Thoracic aorta (tissue), 2 donors: Measurements from ENCODE around the gene PEPD. TPM values are rescaled to one million over a fixed set of nuclear protein-coding genes. Genes with fewer than 3 reads are reported as not detected.
"Not testable (repeated sequence)": the region's sequence is repeated elsewhere in the genome, so short reads cannot be mapped to it uniquely, and the experiment has no call there.

Experiments used
- ATAC-seq: fragments of 150-250 bp; one replicate; pipeline ENCODE4 v1.8.0; 2017; ENCODE audit warnings: low read depth; ENCODE audit not compliant: insufficient number of reproducible peaks, low FRiP score
- DNase-seq: peaks from one replicate; pipeline ENCODE4 v3.0.0-alpha.2; 2020; ENCODE audit warnings: low spot score
- H3K27ac ChIP-seq, 2 donors: fragments of 200-600 bp; sonication (generic); 1 replicate in 1 of 2; 2 replicates in 1 of 2; pipeline ENCODE4 v1.5.1; 2016; ENCODE audit warnings: mild to moderate bottlenecking in 2 of 2, moderate library complexity in 2 of 2
- H3K27me3 ChIP-seq: fragments of 200-600 bp; sonication (generic); replicated peaks from 2 replicates; pipeline ENCODE4 v1.6.0; 2016; ENCODE audit warnings: mild to moderate bottlenecking; ENCODE audit not compliant: insufficient read depth
- H3K36me3 ChIP-seq: fragments of 200-600 bp; sonication (generic); one replicate; pipeline ENCODE4 v1.5.1; 2016
- H3K4me1 ChIP-seq, 2 donors: fragments of 200-600 bp; sonication (generic); 1 replicate in 1 of 2; 2 replicates in 1 of 2; pipeline versions ENCODE4 v1.5.1 to v1.6.0; 2016; ENCODE audit warnings: low read depth in 2 of 2, mild to moderate bottlenecking in 1 of 2; ENCODE audit not compliant: control insufficient read depth in 1 of 2
- H3K4me3 ChIP-seq: fragments of 200-600 bp; sonication (generic); 2 replicates; pipeline ENCODE4 v1.5.1; 2016; ENCODE audit warnings: mild to moderate bottlenecking
- H3K9me3 ChIP-seq: fragments of 200-600 bp; sonication (generic); 2 replicates; pipeline ENCODE4 v1.5.1; 2016
- total RNA-seq, 2 donors: library from RNA; depleted of rRNA; stranded (reverse); fragments of >200 nt; gene quantifications; one replicate each; pipeline versions ENCODE4 v1.1.0 to v1.2.3, GENCODE V29; 2016
- TF ChIP-seq, protein P1 (sequence below): fragments of 200-600 bp; sonication (generic); IDR thresholded peaks from one replicate; pipeline ENCODE4 v1.5.1; 2019; ENCODE audit warnings: antibody characterized with exemption

The PEPD gene
- total RNA-seq, 2 donors from 2014 or later, result 48.7 to 70.9 TPM

- ATAC-seq (no peak), DNase-seq (no peak)
- Histone ChIP-seq H3K36me3 (no peaks in the 10 kb centered on the region), H3K27me3 (no peaks in the 10 kb centered on the region), H3K4me3 (no peak overlapping the region), H3K9me3 (no peaks in the 10 kb centered on the region), H3K4me1 (no peaks in the 10 kb centered on the region), H3K27ac (no peak overlapping the region)
- TF ChIP-seq, protein P1, sequence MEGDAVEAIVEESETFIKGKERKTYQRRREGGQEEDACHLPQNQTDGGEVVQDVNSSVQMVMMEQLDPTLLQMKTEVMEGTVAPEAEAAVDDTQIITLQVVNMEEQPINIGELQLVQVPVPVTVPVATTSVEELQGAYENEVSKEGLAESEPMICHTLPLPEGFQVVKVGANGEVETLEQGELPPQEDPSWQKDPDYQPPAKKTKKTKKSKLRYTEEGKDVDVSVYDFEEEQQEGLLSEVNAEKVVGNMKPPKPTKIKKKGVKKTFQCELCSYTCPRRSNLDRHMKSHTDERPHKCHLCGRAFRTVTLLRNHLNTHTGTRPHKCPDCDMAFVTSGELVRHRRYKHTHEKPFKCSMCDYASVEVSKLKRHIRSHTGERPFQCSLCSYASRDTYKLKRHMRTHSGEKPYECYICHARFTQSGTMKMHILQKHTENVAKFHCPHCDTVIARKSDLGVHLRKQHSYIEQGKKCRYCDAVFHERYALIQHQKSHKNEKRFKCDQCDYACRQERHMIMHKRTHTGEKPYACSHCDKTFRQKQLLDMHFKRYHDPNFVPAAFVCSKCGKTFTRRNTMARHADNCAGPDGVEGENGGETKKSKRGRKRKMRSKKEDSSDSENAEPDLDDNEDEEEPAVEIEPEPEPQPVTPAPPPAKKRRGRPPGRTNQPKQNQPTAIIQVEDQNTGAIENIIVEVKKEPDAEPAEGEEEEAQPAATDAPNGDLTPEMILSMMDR, result no peak
These were observed 35.6 kb upstream of the PEPD start for GRCh38 chr19:33557196-33557595.

DNA sequence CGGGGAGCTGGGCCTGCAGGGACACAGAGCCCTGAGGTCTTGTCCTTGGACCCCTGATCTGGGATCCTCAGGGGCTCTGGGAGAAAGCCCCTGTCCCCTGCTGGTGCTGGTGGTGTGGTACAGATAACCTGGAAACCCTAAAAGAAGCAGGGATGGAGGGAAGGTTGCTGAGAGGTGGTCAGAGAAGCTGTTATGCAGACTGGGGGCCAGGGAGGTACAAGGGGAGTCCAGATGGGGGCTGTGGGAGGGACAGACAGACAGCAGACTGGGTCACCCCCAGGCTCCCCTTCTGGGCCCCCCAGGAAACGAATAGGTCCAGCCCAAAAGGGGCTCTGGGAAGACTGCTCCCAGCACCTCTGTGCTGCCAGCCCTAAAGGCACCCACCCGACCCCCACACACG, 34.7 kb upstream of the PEPD start:
- DNase-seq, result no peak

DNA sequence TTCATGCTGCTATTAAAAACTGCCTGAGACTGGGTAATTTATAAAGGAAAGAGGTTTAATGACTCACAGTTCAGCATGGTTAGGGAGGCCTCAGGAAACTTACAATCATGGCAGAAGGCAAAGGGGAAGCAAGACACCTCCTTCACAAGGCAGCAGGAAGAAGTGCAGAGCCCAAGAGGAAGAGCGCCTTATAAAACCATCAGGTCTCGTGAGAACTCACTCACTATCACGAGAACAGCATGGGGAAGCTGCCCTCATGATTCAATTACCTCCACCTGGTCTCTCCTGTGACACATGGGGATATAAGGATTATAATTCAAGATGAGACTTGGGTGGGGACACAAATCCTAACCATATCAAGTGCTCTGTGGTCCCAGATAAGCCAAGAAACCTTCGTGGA, 34.1 kb upstream of the PEPD start:
- not testable (repeated sequence) for H3K9me3 ChIP-seq, H3K4me1 ChIP-seq, H3K27ac ChIP-seq, H3K4me3 ChIP-seq, ATAC-seq, DNase-seq, H3K27me3 ChIP-seq, H3K36me3 ChIP-seq

More for the DNA sequence above, 34.7 kb upstream of the PEPD start:
- H3K27me3 ChIP-seq, result no peaks in the 10 kb centered on the region
- no peak overlapping the region for H3K4me3 ChIP-seq
- H3K4me1 ChIP-seq, result no peaks in the 10 kb centered on the region
- TF ChIP-seq, protein P1, result no peak
- H3K9me3 ChIP-seq, result no peaks in the 10 kb centered on the region
- H3K36me3 ChIP-seq, result no peaks in the 10 kb centered on the region
- no peak for ATAC-seq
- no peak overlapping the region for H3K27ac ChIP-seq

DNA sequence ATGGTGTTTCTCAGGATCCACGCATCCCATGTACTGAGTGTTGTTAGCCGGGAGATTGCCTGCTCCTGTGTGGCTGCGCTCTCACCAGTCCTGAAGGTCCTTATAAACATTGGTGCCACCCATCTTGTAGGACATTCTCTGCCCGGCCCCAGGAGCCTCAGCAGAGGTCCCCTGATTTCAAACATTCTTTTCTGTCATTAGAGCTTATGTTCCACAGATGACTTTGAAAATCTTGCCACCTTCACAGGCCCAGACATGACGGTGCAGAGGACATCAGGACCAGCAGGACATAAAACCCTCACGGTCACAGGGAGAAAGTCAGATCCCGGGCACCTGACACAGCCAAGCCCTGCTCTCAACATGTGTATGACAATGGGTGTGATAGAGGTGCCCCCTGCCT, 33.2 kb upstream of the PEPD start:
- Histone ChIP-seq H3K4me3 (no peak overlapping the region), H3K4me1 (no peaks in the 10 kb centered on the region), H3K27me3 (no peaks in the 10 kb centered on the region), H3K9me3 (no peaks in the 10 kb centered on the region), H3K27ac (no peak overlapping the region), H3K36me3 (no peaks in the 10 kb centered on the region)
- ATAC-seq (no peak), DNase-seq (no peak)
- TF ChIP-seq, protein P1, result no peak

DNA sequence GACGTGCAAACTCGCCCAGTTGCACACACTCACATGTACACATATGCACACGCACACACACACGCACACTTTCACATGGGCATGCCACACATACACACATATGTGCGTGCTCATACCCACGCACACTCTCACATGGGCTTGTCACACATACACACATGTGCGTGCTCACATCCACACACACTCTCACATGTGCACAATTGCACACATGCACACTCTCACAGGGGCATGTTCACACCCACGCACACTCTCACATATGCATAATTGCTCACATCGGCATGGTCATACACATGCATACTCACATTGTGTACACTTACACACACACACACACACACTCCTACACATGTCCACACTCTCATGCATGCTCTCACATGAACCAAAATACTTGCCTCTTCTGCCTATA, 32.8 kb upstream of the PEPD start:
- TF ChIP-seq, protein P1, result no peak
- DNase-seq, result no peak

GRCh38 chr19:33553530-33554310, 32.1 kb upstream of the PEPD start:
- Histone ChIP-seq H3K36me3 (no peaks in the 10 kb centered on the region), H3K9me3 (no peaks in the 10 kb centered on the region), H3K4me1 (no peaks in the 10 kb centered on the region), H3K27me3 (no peaks in the 10 kb centered on the region), H3K27ac (no peak overlapping the region), H3K4me3 (no peak overlapping the region)
- ATAC-seq, result no peak
- DNase-seq, result no peak
- TF ChIP-seq, protein P1, result no peak

More for the DNA sequence above, 32.8 kb upstream of the PEPD start:
- H3K27ac ChIP-seq, result no peak overlapping the region
- no peaks in the 10 kb centered on the region for H3K27me3 ChIP-seq
- H3K4me3 ChIP-seq, result no peak overlapping the region
- no peaks in the 10 kb centered on the region for H3K36me3 ChIP-seq
- no peak for ATAC-seq
- no peaks in the 10 kb centered on the region for H3K9me3 ChIP-seq
- H3K4me1 ChIP-seq, result no peaks in the 10 kb centered on the region
